GM21528 (cell line): Measurements from ENCODE around the gene FAP.

ENCODE experiments used
- ATAC-seq: cut with Tn5 transposase; IDR thresholded peaks from one replicate; pipeline ENCODE4 v1.9.1; 2021; ENCODE audit warnings: mild to moderate bottlenecking, moderate library complexity; ENCODE audit not compliant: unreplicated experiment, low FRiP score

FAP gene, protein sequence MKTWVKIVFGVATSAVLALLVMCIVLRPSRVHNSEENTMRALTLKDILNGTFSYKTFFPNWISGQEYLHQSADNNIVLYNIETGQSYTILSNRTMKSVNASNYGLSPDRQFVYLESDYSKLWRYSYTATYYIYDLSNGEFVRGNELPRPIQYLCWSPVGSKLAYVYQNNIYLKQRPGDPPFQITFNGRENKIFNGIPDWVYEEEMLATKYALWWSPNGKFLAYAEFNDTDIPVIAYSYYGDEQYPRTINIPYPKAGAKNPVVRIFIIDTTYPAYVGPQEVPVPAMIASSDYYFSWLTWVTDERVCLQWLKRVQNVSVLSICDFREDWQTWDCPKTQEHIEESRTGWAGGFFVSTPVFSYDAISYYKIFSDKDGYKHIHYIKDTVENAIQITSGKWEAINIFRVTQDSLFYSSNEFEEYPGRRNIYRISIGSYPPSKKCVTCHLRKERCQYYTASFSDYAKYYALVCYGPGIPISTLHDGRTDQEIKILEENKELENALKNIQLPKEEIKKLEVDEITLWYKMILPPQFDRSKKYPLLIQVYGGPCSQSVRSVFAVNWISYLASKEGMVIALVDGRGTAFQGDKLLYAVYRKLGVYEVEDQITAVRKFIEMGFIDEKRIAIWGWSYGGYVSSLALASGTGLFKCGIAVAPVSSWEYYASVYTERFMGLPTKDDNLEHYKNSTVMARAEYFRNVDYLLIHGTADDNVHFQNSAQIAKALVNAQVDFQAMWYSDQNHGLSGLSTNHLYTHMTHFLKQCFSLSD

DNA sequence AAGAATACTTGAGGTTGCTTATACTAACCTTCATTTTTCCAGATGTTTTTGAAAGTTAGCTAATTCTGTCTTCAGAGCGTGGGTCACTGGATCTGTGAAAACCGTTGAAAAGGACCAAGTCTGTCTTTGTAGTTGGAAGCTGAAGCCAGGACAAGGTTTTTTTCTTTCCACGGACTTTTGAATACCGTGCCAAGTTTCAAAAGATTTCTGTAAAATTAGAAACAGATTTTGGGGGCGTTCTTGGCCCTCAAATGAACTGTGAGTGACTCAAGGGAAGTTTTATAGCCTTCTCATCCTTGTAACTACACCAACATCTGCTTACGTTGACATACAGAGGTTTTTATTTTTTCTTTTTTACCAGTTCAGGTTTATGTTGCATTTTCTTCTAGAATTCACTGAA lies at the start of gene FAP:
TSS of gene FAP (minus strand) at position 152 of the 400 bp plus-strand sequence. CDS start at position 34, 118 bp downstream.
- no peak for ATAC-seq

DNA sequence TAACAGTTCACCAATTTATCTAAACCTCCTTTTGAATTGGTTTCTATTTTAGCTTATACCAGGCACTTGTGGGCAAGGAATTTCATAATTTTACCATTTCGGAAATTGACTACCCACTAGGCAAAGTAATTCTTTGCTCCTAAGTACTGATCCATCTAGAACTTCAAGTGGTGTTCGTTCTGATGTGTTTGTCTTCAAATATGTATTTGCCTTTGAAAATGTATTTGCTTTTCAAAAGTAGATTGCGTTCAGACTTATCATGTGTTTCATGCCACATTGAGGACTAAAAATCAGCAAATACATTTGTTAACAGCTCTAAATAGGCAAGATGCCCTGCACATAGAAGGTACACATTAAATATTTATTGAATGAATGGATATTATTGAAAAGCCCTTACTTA lies 48.5 kb upstream of the FAP start:
- no peak for ATAC-seq

DNA sequence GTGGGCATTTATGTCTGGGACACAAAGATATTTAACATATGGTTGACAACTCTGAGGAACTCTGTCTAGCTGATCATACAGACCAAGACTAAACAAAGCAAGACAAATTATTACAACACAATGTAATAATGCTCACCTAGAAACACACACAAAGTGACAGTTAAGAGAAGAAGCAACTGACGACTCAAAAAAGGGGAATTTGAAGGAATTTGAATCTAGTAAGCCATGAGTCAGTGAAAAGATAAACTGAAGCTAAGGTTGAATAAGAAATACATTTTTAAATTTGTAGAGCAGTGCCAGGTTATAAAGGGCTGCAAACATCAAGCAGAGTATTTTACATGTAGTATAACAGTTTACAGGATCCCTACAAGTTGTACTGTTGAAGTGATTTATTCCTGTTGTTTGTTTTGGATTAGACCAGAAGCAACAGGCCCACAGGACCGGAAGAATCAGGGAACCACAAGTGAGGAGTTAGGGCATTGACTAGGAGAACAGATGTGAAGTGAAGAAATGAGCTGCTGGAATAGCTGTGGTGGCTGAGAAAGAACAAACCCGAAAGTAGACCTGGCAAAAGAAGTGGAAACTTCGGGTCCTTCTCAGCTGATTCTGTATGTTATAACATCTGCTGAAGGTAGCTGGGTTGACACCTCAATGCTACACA lies 39.6 kb upstream of the FAP start:
- ATAC-seq: no peak

DNA sequence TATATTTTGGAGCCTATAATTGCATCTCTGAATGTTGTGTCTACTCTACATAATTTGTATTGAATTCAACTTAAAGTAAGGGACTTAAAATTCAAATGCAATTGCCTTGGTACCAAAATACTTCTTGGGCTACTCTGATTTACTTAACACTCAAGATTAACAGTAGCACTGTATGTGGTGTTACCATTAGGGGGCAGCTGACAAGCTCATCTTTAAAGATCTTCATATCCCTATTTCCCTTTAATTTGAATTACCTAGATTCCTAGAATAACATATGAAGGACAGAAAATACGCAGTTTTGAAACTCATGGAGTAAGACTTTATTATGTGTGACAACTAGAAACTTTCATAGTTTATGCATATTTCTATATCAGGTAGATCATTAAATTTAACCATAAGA lies 37.4 kb upstream of the FAP start:
- ATAC-seq: no peak

DNA sequence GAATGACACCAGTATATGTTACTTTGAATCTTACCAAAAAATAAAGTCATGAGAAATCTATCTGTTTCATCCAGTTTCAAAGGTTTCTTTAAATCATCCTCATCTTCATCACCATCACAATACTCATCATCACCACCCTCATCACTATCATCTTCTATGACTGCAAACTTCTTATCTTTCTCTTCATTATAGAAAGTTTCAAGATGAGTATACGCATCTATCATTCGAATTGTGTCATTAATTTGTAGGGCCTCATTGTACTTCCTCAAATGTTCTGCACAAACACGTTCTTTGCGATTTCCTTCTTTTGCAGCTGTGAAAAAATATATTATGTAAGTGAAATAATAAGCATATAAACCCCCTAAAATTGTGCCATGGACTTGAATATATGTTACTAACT lies 34.1 kb upstream of the FAP start:
- ATAC-seq: no peak

DNA sequence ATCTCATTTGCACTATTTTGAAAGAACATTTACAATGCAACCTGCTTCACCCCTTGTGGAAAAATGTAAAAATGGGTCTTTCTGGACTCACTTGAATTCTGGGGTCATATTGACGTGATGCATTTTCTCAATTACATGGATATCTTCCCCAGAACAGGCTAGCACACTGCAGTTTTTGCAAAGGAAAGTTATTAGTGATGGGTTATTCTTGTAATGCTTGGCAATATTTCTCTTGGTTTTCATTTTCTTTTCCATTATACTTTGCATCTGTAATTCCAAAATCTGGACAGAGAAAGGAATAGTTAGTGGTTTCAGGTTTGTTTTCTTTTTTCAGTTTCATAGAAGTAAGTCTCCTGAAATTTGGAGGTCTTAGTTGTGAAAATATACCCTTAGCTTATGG lies 24.8 kb upstream of the FAP start:
- no peak for ATAC-seq

DNA sequence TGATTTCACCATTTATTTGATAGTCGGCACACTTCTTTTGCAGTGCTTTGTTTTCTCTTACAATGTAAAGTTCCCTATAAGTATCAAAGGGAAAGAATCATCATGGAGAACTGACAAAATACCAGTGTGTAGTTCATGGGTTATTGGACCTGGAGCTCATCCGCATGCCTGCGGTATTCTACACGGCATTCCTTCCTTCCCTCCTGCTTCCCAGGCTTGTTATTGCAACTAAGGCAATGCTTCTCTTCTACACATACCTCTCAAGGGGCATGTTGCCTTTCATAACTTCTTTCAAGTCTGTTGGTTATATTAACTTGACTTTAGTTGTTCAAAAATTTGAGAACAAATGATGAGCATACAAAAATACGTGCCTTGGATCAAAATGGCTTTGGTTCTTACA lies 24.3 kb upstream of the FAP start:
- no peak for ATAC-seq

DNA sequence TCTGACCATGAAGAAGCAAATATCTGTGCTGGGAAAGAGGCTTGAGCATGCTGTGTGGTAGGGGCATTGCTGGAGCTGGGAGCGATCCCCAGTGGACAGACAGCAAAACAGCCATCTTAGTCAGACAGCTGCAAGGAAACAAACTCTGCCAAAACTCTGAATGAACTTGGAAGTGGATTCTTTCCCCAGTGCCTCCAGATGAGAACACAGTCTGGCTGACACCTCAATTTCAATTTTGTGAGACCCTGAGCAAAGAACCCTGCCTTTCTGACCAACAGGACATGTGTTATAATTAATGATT lies 23.2 kb upstream of the FAP start:
- no peak for ATAC-seq

DNA sequence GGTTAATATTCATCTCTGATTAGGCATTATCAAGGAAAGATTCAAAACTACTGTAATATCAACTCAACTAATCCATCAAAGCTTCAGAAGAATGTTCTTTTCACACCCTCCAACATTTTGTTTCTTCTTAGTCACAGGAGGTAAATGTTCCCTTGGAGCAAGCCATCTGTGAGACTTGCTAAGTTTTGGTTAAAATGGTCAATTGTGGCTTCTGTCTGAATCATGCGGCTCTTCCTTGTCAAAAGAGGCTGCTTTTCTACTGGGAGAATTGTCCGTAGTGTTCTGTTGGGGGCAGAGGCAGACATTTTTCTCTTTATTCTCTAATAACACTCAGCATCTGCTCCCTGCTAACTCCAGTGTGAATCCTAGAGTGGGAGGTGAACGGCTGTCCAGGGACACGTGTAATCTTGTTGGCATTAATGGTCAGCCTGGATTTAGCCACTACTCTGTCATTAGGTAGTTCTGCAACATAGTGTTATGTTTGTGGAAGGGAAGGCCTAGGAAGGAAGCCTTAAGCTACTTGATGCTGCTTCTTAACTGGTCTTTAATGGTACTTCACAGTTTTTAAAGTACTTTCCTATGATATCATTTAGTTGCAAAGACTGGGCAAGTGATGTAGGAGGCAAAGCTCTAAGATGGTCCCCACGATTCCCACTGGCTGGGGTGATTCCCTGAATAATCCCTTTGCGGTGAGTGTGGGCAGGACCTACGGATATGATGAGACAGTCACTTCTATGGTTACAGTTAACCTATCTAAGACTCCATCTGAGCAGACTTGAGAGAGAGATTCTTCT lies 22.6 kb upstream of the FAP start:
- ATAC-seq: no peak

DNA sequence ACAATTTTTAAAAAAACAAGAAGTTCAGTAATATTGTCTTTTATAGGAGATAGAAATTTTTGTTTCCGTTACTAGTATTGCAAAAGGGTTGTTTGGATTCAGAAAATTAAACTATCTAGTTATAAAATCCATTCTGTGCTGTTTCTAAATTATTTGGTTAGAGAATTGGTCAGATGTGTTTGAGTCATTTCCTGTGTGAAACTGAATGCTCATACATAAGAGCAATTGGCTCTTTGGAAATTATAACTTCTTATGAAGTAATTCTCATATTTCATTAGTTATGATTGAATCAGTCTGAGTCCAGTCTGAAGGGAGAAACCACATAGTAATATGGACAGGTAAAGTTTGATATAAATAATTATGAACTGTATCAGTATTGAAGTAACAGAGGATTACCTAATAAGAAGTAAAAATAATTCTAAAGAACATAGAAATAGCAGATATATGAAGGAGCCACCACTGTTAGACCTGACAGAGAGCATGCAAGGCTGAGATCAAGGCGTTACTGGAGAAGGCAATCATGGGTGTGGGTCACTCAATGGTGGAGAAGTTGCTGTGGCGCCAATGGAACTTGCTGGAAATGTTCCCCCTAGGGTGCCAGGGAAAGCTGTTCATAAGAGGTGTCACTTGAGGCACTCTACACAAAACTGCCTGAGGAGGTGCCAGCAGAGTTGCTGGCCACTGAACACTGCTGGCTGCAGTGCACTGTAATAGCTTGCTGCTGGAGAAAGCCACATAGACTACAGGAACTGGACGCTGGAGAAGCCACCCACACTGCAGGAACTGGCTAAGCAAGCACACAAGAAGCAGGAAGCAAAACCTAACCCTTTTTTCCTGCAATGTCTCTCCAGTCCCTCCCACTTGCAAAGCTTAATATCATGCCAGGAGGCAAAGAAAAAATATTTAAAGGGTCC lies 18.0 kb upstream of the FAP start:
- ATAC-seq: no peak

DNA sequence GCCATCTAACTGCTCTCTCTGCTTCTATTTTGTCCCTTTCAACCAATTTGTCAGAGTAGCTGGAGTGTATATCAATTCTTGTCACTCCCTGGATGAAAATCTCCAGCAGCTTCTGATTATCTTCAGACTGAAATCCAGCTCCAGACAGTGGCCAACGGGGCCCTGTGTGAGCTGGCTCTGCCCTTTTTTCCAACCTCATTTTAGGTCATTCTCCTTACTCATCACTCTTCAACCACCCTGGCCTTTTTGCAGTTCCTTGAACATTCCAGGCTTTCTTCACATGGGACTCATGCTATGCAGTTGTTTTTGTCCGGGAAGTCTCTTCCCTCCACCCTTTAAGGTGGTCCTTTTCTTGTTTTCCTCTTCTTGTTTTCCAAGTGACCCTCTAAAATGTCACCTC lies 15.4 kb upstream of the FAP start:
- no peak for ATAC-seq

DNA sequence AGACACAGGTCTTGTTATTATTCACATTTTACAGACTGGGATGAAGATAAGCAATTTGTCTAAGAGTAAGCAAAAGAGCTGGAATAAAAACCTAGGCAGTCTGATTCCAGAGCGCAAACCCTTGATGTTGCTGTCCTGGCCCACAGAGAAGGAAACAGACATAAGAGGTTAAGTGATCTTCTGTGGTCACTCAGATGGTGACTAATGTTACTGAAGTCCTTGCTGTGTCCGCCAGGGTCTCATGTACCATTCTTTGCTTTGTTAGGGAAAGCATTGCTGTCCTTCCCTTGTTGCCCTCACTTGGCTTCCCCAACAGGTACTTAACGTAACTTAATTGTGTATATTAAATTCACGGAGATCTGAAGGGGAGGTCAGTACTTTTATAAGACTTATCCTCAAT lies 14.9 kb upstream of the FAP start:
- no peak for ATAC-seq

DNA sequence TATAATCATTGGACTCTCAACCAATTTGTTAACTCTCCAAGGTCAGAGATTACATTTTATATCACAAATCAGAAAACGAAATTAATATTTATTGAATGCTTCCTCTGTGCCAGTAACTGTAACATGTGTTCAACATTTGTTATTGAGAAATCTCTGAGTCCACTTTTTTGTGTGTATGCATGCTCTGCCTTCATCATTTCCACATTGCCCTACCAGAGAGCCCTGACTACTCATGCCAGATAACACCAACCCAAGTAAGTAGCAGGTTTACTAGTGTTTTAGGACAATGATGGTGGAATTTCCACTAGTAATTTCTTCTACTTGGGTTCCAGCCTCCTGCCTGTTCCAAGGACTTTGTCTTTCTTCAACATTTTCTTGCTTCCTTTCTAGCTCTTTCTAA lies 14.2 kb upstream of the FAP start:
- ATAC-seq: no peak

DNA sequence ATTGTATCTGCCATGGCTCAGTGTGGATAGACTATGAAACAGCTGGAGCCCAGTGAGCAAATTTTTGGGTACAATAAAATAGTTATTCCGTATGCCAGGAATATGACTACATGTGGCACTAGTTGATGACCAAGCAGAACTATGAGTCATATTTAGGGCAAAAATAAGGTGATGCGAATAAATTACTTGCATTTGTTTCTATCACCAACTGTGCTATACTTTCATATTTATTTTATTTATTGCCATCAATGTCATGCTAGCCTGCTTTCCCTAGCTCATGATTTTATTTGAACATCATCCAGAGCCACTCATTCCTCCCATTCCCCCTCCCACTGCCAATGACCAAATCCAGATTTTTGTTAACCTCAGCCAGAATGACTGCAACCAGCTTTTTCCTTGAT lies 13.3 kb upstream of the FAP start:
- ATAC-seq: no peak

DNA sequence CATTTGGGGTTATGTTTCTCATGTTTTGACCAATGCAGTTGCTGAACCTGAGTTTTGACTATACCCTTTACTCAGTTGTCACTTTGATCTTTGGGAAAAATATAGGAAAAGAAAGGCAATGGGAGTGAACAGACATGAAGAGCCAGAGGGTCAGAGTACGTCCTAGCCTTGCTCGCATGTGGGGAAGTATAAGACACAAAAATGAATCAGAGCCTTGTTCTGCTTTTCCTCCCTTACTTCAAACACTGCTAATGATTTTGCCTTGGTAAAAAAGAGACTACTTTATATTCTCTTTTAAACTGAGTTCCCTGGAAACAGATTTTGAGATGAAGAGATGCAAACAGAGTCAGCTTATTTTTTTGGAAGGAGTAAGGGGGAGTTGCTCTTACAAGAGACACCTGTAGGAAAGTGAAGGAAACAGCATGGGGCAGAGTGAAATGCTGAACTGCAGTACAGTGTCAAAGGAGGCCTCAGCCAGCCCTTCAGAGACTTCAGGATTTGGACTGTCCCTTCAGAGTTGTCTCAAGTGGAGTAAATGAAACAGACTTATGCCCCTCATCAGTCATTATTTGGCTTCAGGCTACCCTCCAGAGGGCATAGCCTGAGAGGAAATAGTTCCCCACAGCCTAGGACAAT lies 11.1 kb upstream of the FAP start:
- no peak for ATAC-seq

DNA sequence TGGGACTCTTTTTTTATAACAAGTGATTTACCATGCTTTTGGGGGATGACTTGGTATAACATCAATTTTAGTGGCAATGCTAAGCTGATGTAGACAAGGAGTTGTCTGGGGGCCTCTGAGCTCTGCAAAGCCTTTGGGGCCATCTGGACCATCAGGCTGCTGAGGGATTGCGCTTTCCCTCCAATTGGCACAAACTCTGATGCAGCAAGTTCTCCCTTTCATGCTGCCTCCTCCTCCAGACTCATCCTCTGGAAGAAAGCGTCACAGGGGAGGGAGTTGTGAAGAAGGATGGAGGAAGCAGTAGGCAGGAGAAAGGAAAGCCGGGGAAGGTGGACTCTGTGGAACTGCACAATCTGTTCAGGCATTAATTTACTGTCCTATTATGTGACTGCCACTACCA lies 10.2 kb upstream of the FAP start:
- no peak for ATAC-seq

DNA sequence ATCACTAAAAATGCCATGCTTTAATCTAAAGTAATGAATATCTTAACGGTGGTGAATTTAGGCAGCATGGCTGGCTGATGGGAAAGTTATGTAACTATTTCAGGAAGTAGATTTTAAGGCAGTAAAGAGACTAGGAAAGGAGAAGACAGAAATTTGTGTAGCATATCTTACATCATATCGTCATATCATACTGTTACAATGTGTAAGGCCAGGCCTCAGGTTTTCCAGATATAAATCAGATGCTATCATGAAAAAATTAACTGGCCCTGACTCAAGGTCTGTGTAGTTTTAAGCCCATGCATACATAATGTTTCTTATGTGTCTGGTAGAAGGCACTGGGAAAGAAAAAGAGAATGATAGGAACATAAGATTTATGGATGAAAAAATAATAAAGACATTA lies 8.9 kb upstream of the FAP start:
- ATAC-seq: no peak

DNA sequence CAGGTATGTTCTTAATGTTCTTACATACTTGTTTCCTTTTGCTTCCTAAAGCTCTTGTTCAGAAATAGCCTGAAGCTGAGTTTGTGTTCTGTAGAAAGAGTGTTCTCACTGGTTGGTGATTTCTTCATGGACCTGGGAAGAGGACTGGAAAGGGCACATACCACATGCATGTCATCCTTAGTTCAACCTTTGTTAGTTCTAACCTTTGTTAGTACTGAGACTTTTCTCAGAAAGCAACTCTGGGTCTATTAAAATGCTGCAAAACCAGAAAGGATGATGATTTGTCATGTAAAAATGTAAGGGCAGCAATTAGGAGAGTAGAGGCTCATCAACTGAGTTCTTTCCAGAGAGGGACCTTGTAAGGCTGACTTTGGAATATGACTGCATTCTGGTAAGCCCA lies 2.5 kb upstream of the FAP start:
- no peak for ATAC-seq

DNA sequence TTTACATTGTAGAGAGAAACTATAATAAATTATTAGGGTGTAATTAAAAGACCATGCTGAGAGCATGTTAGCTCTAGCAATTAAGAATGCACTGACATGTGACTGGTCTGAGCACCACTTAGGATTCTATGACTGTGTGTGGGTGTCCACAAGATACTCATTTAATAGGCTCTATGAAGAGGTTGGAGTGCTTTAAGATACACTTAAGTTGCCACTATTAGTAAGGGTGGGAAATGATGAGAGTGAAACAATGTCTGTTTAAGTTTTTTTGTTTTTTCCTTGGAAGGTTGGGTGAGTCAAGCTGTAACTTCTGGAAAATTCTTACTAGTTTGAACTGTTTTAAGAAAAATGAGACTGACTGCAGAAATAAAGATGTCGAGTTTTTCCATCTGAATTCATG lies 1.8 kb upstream of the FAP start:
- ATAC-seq: no peak
